ENCODE results near the gene EIF5A.

DNA sequence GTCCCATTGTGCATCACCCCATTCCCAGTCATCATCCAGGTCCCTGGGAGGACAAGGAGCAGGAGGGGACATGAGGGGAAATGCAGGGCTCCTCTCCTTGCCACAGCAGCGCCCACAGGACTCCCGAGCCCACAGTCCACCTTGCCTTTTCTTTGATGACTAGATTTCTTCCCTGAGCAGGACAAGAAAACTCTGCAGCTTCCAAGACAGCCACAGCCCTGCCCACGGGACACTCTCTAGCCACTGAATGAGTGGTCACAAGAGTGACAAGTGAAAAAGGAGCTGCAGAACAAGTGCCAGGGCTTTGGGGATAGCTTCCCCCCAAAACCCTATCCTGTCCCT lies 17.0 kb downstream of the EIF5A start:
- TF ChIP-seq, protein P1, sequence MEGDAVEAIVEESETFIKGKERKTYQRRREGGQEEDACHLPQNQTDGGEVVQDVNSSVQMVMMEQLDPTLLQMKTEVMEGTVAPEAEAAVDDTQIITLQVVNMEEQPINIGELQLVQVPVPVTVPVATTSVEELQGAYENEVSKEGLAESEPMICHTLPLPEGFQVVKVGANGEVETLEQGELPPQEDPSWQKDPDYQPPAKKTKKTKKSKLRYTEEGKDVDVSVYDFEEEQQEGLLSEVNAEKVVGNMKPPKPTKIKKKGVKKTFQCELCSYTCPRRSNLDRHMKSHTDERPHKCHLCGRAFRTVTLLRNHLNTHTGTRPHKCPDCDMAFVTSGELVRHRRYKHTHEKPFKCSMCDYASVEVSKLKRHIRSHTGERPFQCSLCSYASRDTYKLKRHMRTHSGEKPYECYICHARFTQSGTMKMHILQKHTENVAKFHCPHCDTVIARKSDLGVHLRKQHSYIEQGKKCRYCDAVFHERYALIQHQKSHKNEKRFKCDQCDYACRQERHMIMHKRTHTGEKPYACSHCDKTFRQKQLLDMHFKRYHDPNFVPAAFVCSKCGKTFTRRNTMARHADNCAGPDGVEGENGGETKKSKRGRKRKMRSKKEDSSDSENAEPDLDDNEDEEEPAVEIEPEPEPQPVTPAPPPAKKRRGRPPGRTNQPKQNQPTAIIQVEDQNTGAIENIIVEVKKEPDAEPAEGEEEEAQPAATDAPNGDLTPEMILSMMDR (IDR thresholded peaks at IDR 0.05): peak; percentile 36; the same call in 2 of the 3 replicates
- TF ChIP-seq RFX5 (IDR thresholded peaks at IDR 0.05): no peak
- no peak for TF ChIP-seq MAFK (IDR thresholded peaks at IDR 0.05; ENCODE audit: partially characterized antibody)
- TF ChIP-seq POLR2A (IDR thresholded peaks at IDR 0.05; ENCODE audit: low read length): no peak
- no peak for TF ChIP-seq BHLHE40 (IDR thresholded peaks at IDR 0.05; ENCODE audit: low read depth, low read length)
- no peak; a peak in 1 of 5 replicates for TF ChIP-seq RAD21 (conservative IDR thresholded peaks at IDR 0.05 in 1 of 2, IDR thresholded peaks at IDR 0.05 in 1 of 2)
- TF ChIP-seq, protein P2, sequence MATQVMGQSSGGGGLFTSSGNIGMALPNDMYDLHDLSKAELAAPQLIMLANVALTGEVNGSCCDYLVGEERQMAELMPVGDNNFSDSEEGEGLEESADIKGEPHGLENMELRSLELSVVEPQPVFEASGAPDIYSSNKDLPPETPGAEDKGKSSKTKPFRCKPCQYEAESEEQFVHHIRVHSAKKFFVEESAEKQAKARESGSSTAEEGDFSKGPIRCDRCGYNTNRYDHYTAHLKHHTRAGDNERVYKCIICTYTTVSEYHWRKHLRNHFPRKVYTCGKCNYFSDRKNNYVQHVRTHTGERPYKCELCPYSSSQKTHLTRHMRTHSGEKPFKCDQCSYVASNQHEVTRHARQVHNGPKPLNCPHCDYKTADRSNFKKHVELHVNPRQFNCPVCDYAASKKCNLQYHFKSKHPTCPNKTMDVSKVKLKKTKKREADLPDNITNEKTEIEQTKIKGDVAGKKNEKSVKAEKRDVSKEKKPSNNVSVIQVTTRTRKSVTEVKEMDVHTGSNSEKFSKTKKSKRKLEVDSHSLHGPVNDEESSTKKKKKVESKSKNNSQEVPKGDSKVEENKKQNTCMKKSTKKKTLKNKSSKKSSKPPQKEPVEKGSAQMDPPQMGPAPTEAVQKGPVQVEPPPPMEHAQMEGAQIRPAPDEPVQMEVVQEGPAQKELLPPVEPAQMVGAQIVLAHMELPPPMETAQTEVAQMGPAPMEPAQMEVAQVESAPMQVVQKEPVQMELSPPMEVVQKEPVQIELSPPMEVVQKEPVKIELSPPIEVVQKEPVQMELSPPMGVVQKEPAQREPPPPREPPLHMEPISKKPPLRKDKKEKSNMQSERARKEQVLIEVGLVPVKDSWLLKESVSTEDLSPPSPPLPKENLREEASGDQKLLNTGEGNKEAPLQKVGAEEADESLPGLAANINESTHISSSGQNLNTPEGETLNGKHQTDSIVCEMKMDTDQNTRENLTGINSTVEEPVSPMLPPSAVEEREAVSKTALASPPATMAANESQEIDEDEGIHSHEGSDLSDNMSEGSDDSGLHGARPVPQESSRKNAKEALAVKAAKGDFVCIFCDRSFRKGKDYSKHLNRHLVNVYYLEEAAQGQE (IDR thresholded peaks at IDR 0.05): no peak
- TF ChIP-seq NPAS2 (CRISPR knock-in tag; IDR thresholded peaks at IDR 0.05; ENCODE audit: borderline replicate concordance): no peak
- TF ChIP-seq MYC (IDR thresholded peaks at IDR 0.05; ENCODE audit: borderline replicate concordance, low read length): no peak
- TF ChIP-seq EP300 (IDR thresholded peaks at IDR 0.05): no peak
- no peak for TF ChIP-seq RCOR1 (IDR thresholded peaks at IDR 0.05; ENCODE audit: low read depth, low read length)
- no peak for TF ChIP-seq KDM1A (IDR thresholded peaks at IDR 0.05; ENCODE audit: low read depth)
- no peak for TF ChIP-seq ESRRA (IDR thresholded peaks at IDR 0.05; ENCODE audit: borderline replicate concordance, low read length)

All from A549 (cell line).